HEK293T (cell line): Measurements from ENCODE around the gene FBLN1.

Experiments
- ELF4 ChIP-seq: fragments of 450-650 bp; IDR thresholded peaks from 2 replicates; pipeline ENCODE4 v1.6.1; 2017; ENCODE audit warnings: antibody characterized with exemption
- FOXA1 ChIP-seq: fragments of 450-650 bp; IDR thresholded peaks from 2 replicates; pipeline ENCODE4 v1.6.1; 2016; ENCODE audit warnings: mild to moderate bottlenecking
- LEF1 ChIP-seq: fragments of 450-650 bp; IDR thresholded peaks from 2 replicates; pipeline ENCODE4 v1.6.1; 2017; ENCODE audit warnings: mild to moderate bottlenecking, borderline replicate concordance
- SP1 ChIP-seq: fragments of 450-650 bp; IDR thresholded peaks from 2 replicates; pipeline ENCODE4 v1.6.1; 2017
- TARDBP ChIP-seq: fragments of 450-650 bp; IDR thresholded peaks from 2 replicates; pipeline ENCODE4 v1.6.1; 2016

- TF ChIP-seq SP1 (no peak), ELF4 (no peak), LEF1 (no peak), FOXA1 (no peak), TARDBP (no peak)
Measured at GRCh38 chr22:45600790-45601730, 98.4 kb downstream of the FBLN1 start.
